Measurements from ENCODE around the gene PRUNE1. TPM values are rescaled to one million over a fixed set of nuclear protein-coding genes. Genes with fewer than 3 reads are reported as not detected.
A peak's percentile ranks its signal among the peaks of the same experiment; 100 is the strongest.

The PRUNE1 gene
- polyA plus RNA-seq, 2 of the 4 experiments (the other 2 are of a cell fraction), result 11.9 to 27.5 TPM

DNA sequence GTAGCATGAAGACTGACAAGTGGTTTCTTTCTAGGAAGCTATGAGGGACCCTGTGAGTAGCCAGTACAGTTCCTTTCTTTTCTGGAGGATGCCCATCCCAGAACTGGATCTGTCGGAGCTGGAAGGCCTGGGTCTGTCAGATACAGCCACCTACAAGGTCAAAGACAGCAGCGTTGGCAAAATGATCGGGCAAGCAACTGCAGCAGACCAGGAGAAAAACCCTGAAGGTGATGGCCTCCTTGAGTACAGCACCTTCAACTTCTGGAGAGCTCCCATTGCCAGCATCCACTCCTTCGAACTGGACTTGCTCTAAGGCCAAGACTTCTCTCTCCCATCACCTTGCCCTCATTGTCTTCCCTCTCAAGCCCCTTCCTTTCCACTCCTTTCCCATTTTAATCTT is 58.9 kb downstream of the PRUNE1 start:
- no peak for FAIRE-seq
- H3K27ac ChIP-seq, result no peak overlapping the region
- ChIA-PET POLR2A (no interaction called here), CTCF (interaction anchor here (1.0 to 1.7 kb wide), 5 partner anchors 10 to 92 kb away, joined by 3 to 4 read pairs (median 3); partner anchors contain the start of gene C1orf56)
- H3K4me2 ChIP-seq, result no peak overlapping the region
- DNase-seq (ENCODE audit: low read depth in 1 of 2, low spot score in 1 of 2), result no peak
- peaks cover 37% of the 10 kb centered on the region for H3K4me1 ChIP-seq
- H3K4me3 ChIP-seq, result no peak overlapping the region
- 91% methylated on average over 4 of the region's 4 CpGs for WGBS (ENCODE audit: missing lambda C conversion rate)
- TF ChIP-seq, protein P1, sequence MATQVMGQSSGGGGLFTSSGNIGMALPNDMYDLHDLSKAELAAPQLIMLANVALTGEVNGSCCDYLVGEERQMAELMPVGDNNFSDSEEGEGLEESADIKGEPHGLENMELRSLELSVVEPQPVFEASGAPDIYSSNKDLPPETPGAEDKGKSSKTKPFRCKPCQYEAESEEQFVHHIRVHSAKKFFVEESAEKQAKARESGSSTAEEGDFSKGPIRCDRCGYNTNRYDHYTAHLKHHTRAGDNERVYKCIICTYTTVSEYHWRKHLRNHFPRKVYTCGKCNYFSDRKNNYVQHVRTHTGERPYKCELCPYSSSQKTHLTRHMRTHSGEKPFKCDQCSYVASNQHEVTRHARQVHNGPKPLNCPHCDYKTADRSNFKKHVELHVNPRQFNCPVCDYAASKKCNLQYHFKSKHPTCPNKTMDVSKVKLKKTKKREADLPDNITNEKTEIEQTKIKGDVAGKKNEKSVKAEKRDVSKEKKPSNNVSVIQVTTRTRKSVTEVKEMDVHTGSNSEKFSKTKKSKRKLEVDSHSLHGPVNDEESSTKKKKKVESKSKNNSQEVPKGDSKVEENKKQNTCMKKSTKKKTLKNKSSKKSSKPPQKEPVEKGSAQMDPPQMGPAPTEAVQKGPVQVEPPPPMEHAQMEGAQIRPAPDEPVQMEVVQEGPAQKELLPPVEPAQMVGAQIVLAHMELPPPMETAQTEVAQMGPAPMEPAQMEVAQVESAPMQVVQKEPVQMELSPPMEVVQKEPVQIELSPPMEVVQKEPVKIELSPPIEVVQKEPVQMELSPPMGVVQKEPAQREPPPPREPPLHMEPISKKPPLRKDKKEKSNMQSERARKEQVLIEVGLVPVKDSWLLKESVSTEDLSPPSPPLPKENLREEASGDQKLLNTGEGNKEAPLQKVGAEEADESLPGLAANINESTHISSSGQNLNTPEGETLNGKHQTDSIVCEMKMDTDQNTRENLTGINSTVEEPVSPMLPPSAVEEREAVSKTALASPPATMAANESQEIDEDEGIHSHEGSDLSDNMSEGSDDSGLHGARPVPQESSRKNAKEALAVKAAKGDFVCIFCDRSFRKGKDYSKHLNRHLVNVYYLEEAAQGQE (IDR thresholded peaks at IDR 0.05), result no peak
- TF ChIP-seq CBX2 (IDR thresholded peaks at IDR 0.05; ENCODE audit: borderline replicate concordance, low read depth) (no peak), HOXA7 (CRISPR knock-in tag; IDR thresholded peaks at IDR 0.05) (no peak), HOXB13 (CRISPR knock-in tag; IDR thresholded peaks at IDR 0.05; ENCODE audit: low read depth) (no peak), RFX5 (IDR thresholded peaks at IDR 0.05) (no peak), MAFK (IDR thresholded peaks at IDR 0.05; ENCODE audit: partially characterized antibody) (no peak), KDM1A (IDR thresholded peaks at IDR 0.05; ENCODE audit: low read depth) (no peak), MYC (IDR thresholded peaks at IDR 0.05; ENCODE audit: borderline replicate concordance, low read length) (no peak), RARB (CRISPR knock-in tag; IDR thresholded peaks at IDR 0.05) (no peak), FOSB (CRISPR knock-in tag; IDR thresholded peaks at IDR 0.05) (no peak), TP53 (CRISPR knock-in tag; IDR thresholded peaks at IDR 0.05) (no peak), CEBPB (IDR thresholded peaks at IDR 0.05) (no peak), KDM5A (IDR thresholded peaks at IDR 0.05) (no peak), ZFP36 (IDR thresholded peaks at IDR 0.05; ENCODE audit: borderline replicate concordance, partially characterized antibody) (no peak), EP300 (IDR thresholded peaks at IDR 0.05) (no peak)
- TF ChIP-seq, protein P2, sequence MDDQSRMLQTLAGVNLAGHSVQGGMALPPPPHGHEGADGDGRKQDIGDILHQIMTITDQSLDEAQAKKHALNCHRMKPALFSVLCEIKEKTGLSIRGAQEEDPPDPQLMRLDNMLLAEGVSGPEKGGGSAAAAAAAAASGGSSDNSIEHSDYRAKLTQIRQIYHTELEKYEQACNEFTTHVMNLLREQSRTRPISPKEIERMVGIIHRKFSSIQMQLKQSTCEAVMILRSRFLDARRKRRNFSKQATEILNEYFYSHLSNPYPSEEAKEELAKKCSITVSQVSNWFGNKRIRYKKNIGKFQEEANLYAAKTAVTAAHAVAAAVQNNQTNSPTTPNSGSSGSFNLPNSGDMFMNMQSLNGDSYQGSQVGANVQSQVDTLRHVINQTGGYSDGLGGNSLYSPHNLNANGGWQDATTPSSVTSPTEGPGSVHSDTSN (IDR thresholded peaks at IDR 0.05), result no peak
- TF ChIP-seq, protein P3, sequence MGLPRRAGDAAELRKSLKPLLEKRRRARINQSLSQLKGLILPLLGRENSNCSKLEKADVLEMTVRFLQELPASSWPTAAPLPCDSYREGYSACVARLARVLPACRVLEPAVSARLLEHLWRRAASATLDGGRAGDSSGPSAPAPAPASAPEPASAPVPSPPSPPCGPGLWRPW (IDR thresholded peaks at IDR 0.05), result no peak
- no peaks in the 10 kb centered on the region for H3K9me3 ChIP-seq
- no peak for ATAC-seq

DNA sequence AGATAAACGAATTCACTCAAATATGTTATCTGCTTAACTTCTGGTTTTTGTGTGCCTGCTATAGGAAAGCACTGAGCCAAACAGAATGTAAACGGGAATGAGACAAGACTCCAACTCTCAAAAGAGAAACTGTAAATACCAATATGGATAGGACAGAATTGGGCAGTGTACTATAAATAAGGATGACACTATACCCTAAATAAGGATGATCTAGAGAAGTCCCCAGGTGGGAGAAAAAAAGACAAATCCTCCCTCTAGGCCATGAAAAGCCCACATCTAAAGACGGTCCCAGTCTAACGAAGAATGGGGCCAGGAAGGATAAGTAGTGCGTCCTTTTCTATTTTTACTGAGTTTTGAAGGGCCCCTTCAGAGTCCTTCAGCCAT is 60.8 kb downstream of the PRUNE1 start:
- peak overlapping the region; percentile 84 for H3K4me2 ChIP-seq
- ATAC-seq (no peak), FAIRE-seq (no peak), DNase-seq (ENCODE audit: low read depth in 1 of 2, low spot score in 1 of 2) (no peak)
- H3K9me3 ChIP-seq, result no peaks in the 10 kb centered on the region
- 83% methylated on average over 5 of the region's 5 CpGs for WGBS (ENCODE audit: missing lambda C conversion rate)
- H3K27ac ChIP-seq, result peak overlapping the region; percentile 94 to 99; a peak in 4 of 6 replicates
- no peak for TF ChIP-seq ESRRA (IDR thresholded peaks at IDR 0.05; ENCODE audit: borderline replicate concordance, low read length)
- TF ChIP-seq, protein P4, sequence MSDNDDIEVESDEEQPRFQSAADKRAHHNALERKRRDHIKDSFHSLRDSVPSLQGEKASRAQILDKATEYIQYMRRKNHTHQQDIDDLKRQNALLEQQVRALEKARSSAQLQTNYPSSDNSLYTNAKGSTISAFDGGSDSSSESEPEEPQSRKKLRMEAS (IDR thresholded peaks at IDR 0.05), result no peak
- peaks cover 25% of the 10 kb centered on the region for H3K4me1 ChIP-seq
- CTCF ChIA-PET, result interaction anchor here (1.2 kb wide), 1 partner anchor 10 kb away, joined by 5 read pairs; the partner anchor contains the start of gene CDC42SE1
- H3K4me3 ChIP-seq, result no peak overlapping the region
- POLR2A ChIA-PET, result no interaction called here
